Measurements from ENCODE around the gene TRAF3IP1. TPM values are rescaled to one million over a fixed set of nuclear protein-coding genes. Genes with fewer than 3 reads are reported as not detected.
"Not testable (repeated sequence)": the region's sequence is repeated elsewhere in the genome, so short reads cannot be mapped to it uniquely, and the experiment has no call there.

The TRAF3IP1 gene
- polyA plus RNA-seq, 3 donors = 22.7 to 24.6 (median 22.8) TPM

GRCh38 chr2:238334885-238335284, 14.6 kb downstream of the TRAF3IP1 start:
- DNase-seq (ENCODE audit: extremely low read depth in 1 of 11, low read depth in 9 of 11, low spot score in 4 of 11) = no peak

- not testable (repeated sequence) for DNase-seq (ENCODE audit: extremely low read depth in 1 of 11, low read depth in 9 of 11, low spot score in 4 of 11)
These were observed 15.3 kb downstream of the TRAF3IP1 start for GRCh38 chr2:238335591-238335990.

GRCh38 chr2:238336151-238336550, 15.8 kb downstream of the TRAF3IP1 start:
- DNase-seq (ENCODE audit: extremely low read depth in 1 of 11, low read depth in 9 of 11, low spot score in 4 of 11) = no peak

- DNase-seq (ENCODE audit: extremely low read depth in 1 of 11, low read depth in 9 of 11, low spot score in 4 of 11) = no peak
These were observed 16.6 kb downstream of the TRAF3IP1 start for GRCh38 chr2:238336793-238337444.

- no peak for DNase-seq (ENCODE audit: extremely low read depth in 1 of 11, low read depth in 9 of 11, low spot score in 4 of 11)
These were observed 17.5 kb downstream of the TRAF3IP1 start for GRCh38 chr2:238337846-238338245.

- DNase-seq (ENCODE audit: extremely low read depth in 1 of 11, low read depth in 9 of 11, low spot score in 4 of 11) = no peak
These were observed 18.5 kb downstream of the TRAF3IP1 start for GRCh38 chr2:238338710-238339394.

- no peak for DNase-seq (ENCODE audit: extremely low read depth in 1 of 11, low read depth in 9 of 11, low spot score in 4 of 11)
These were observed 19.1 kb downstream of the TRAF3IP1 start for GRCh38 chr2:238339395-238339780.

GRCh38 chr2:238339814-238340213, 19.5 kb downstream of the TRAF3IP1 start:
- no peak for DNase-seq (ENCODE audit: extremely low read depth in 1 of 11, low read depth in 9 of 11, low spot score in 4 of 11)

GRCh38 chr2:238341536-238341935, 21.2 kb downstream of the TRAF3IP1 start:
- no peak for DNase-seq (ENCODE audit: extremely low read depth in 1 of 11, low read depth in 9 of 11, low spot score in 4 of 11)

- no peak for DNase-seq (ENCODE audit: extremely low read depth in 1 of 11, low read depth in 9 of 11, low spot score in 4 of 11)
These were observed 23.7 kb downstream of the TRAF3IP1 start for GRCh38 chr2:238344035-238344434.

- no peak for DNase-seq (ENCODE audit: extremely low read depth in 1 of 11, low read depth in 9 of 11, low spot score in 4 of 11)
These were observed 24.2 kb downstream of the TRAF3IP1 start for GRCh38 chr2:238344517-238344916.

GRCh38 chr2:238345297-238345968, 25.1 kb downstream of the TRAF3IP1 start:
- DNase-seq (ENCODE audit: extremely low read depth in 1 of 11, low read depth in 9 of 11, low spot score in 4 of 11) = no peak

GRCh38 chr2:238346544-238346943, 26.2 kb downstream of the TRAF3IP1 start:
- DNase-seq (ENCODE audit: extremely low read depth in 1 of 11, low read depth in 9 of 11, low spot score in 4 of 11) = no peak

- DNase-seq (ENCODE audit: extremely low read depth in 1 of 11, low read depth in 9 of 11, low spot score in 4 of 11) = no peak
These were observed 30.0 kb downstream of the TRAF3IP1 start for GRCh38 chr2:238350150-238350897.

- DNase-seq (ENCODE audit: extremely low read depth in 1 of 11, low read depth in 9 of 11, low spot score in 4 of 11) = no peak
These were observed 31.0 kb downstream of the TRAF3IP1 start for GRCh38 chr2:238351315-238351714.

GRCh38 chr2:238352361-238352760, 32.0 kb downstream of the TRAF3IP1 start:
- no peak for DNase-seq (ENCODE audit: extremely low read depth in 1 of 11, low read depth in 9 of 11, low spot score in 4 of 11)

GRCh38 chr2:238358769-238359168, 38.5 kb downstream of the TRAF3IP1 start:
- DNase-seq (ENCODE audit: extremely low read depth in 1 of 11, low read depth in 9 of 11, low spot score in 4 of 11) = no peak

GRCh38 chr2:238359403-238359802, 39.1 kb downstream of the TRAF3IP1 start:
- no peak for DNase-seq (ENCODE audit: extremely low read depth in 1 of 11, low read depth in 9 of 11, low spot score in 4 of 11)

- no peak for DNase-seq (ENCODE audit: extremely low read depth in 1 of 11, low read depth in 9 of 11, low spot score in 4 of 11)
These were observed 41.6 kb downstream of the TRAF3IP1 start for GRCh38 chr2:238361877-238362276.

GRCh38 chr2:238362626-238363025, 42.3 kb downstream of the TRAF3IP1 start:
- no peak for DNase-seq (ENCODE audit: extremely low read depth in 1 of 11, low read depth in 9 of 11, low spot score in 4 of 11)

Measured in renal cortex interstitium (tissue), 11 donors.